ENCODE results near the gene PTPRA.
"Not testable (repeated sequence)": the region's sequence is repeated elsewhere in the genome, so short reads cannot be mapped to it uniquely, and the experiment has no call there.

The PTPRA gene

DNA sequence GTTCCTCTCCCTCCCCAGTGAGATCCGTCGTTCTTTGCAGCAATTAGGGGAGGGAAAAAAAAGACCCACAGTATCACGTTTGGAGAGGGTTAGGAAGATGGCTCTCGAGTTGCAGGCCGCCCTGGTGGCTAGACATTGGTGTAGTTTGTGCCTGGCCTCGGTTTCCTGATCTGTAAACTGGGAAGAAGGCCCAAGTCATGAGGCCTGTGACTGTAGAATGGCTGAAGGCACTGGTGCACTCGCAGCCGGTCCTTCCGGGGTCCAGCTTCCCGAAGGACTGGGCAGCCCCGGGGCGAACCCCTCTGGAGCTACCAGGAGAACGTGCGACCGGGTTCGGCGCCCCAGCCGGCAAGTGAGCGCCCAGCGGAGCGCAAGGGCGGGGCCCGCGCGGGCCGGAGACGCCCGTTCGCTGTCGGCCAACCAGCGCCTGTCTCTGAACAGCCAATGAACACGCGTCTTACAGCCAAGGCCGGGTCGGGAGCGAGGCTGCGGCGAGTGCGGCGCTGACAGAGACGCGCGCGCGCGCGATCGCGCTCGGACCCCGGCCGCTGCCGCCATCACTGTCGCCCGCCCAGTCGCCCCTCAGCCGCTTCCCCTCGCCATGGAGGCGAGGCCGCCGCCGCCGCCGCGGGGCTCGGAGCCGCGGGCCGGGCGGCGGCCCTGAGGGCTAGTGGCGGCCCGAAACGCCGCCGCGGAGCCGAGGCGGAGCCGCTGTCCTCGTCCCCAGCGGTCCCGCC lies at the start of gene PTPRA:
PTPRA (plus strand) TSS at position 472 of the 737 bp plus-strand sequence. CDS start 90,797 bp downstream, outside the sequence.
- peak; percentile 84 for DNase-seq (ENCODE audit: low read depth)

GRCh38 chr20:2825761-2826160 lies 47.5 kb upstream of the PTPRA start:
- DNase-seq (ENCODE audit: low read depth): no peak

DNA sequence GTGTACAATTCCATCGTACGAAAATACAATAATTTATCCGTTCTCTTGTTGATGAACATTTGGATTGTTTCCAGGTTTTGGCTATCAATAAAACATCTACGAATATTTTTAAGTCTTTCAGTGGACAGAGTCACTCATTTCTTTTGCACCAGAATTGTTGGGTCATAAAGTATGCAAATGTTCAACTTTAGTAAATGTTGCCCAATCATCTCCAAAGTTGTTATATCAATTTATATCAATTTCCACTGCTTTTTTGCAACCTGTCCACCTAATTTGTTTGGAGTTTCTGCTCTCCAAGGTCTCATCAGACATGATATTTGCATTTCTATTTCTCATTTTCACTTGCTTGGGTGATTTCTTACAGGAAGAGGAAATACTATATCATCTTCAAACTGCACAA lies 46.6 kb upstream of the PTPRA start:
- DNase-seq (ENCODE audit: low read depth): no peak

DNA sequence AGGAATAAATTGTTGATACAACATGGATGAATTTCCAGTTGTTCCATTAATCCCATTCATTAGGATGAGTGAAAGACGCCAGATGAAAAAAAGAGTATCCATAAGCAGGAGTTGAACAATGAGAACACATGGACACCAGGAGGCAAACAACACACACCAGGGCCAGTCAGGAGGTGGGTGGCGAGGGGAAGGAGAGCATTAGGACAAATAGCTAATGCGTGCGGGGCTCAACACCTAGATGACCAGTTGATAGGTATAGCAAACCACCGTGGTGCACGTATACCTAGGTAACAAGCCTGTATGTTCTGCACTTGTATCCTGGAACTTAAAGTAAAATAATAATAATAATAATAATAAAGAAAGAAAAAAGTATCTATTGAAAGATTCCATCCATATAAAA lies 43.9 kb upstream of the PTPRA start:
- DNase-seq (ENCODE audit: low read depth): no peak

- DNase-seq (ENCODE audit: low read depth): not testable (repeated sequence)
Observed at GRCh38 chr20:2831206-2831605, 42.1 kb upstream of the PTPRA start.

DNA sequence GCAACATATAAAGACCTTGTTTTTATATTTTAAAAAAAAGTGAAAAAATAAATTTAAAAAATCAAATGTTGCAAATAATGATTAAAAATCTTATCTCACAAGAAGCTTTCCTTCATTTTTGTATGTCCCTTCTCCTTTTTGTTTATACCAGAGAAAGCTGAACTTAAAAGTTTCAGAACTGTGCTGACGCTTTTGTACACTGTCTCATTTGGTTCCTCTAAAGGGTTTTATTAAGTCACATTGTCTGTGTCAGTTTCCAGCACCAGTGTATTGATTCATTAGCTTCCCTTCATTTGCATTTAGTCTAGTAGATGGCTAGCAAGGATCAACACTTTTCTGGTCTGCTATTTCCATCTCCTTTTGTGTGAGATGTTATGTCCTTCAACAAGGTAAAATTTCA lies 39.5 kb upstream of the PTPRA start:
- no peak for DNase-seq (ENCODE audit: low read depth)

GRCh38 chr20:2834401-2835110 lies 38.7 kb upstream of the PTPRA start:
- DNase-seq (ENCODE audit: low read depth): no peak

GRCh38 chr20:2835331-2835796 lies 37.9 kb upstream of the PTPRA start:
- no peak for DNase-seq (ENCODE audit: low read depth)

GRCh38 chr20:2836035-2836434 lies 37.2 kb upstream of the PTPRA start:
- no peak for DNase-seq (ENCODE audit: low read depth)

DNA sequence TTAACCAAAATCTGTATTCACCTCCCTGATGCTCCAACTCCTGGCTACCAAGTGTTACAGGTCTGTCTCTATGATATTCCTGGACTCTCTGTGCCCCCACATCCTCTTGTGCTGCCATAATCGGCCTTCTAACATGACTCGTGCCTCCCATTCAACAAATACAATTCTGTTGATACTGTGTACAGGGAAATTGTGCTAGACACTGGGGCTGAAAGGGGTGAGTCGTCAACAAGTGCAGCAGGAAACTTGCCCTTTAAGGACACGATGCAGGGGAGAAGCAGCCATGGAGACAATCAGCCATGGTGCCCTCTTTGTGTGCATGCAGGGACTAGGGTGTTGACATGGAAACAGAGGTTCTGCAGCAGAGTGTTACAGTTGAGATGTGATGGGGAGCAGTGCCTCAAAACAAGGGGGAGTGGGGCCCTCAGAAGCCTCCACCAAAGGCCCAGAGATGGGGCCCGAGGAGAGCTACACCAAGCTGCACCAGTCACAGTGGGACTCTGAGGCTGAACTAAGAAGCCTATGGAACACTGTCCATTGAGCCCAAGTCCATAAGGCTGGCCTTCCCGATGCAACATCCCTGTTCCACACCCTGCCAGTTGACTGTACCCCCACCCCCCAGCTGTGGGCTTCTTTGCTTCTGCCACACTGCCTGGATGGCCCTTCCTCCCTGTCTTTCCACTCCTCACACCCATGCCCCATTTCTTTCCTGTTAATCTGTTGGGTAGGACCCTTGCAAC lies 35.9 kb upstream of the PTPRA start:
- DNase-seq (ENCODE audit: low read depth): no peak

DNA sequence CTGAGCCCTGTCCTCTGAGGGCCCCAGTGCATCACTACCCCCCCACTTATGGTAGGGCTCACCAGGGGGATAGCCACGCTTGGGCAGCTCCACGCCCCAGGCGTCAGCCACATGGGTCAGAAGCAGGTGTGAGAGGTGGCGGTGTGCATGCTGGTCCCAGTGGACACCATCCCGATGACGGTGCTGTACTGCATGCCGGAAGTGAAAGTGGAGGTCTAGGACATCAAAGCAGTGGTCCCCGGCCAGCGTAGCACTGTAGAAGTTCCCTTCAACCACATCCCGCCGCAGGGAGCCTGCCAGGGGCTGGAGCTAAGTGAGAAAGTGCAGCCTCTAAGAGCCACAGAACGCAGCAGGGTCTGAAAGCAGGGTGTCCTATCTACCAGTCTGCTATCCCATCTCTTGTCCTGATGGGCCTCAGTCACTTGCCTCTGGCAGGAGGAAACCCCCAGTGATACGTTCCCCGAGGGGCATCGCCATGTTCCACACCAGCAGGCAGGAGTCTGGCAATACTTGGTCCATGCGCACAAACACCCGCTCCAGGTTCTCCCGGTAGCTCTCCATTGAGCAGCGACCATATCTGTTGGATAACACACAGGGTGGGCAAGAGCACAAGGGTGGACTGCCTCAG lies 35.0 kb upstream of the PTPRA start:
- no peak for DNase-seq (ENCODE audit: low read depth)

DNA sequence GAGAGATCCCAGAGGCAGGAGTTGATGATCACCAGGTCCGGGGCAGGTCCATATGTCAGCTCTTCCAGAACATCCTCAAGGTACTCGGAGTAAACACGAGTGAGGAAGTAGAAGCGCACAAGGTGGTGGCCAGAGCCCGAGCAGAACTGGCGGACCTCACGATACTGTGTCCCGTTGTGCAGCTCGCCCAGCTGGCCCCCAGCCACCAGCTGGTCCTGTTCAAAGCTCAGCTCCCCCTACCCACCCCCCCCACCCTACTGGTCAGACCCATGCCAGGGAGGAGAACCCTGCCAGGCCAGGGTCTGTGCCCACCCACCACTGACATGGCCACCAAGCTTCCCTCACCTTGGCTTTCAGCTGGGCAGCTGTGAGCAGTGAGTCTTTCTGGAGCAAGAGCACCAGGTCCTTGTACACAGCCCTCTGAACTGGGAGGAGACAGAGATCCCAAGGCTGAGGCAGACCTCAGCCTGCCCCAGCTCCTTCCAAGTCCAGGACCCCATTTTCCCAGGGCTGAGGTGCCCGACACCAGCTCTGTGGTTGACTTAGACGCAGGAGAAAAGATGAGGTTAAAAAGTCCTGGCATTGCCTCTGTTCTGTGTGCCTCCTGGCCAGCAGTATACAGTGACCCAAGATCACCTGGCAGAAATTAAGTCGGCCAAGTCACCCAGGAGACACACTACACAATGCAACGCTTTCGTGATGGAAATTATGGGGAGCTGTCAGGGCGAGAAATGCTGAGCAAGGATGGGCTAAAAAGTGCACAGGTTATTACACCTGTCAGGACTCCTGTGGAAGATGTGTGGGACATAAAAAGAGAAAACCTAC lies 34.2 kb upstream of the PTPRA start:
- DNase-seq (ENCODE audit: low read depth): no peak

DNA sequence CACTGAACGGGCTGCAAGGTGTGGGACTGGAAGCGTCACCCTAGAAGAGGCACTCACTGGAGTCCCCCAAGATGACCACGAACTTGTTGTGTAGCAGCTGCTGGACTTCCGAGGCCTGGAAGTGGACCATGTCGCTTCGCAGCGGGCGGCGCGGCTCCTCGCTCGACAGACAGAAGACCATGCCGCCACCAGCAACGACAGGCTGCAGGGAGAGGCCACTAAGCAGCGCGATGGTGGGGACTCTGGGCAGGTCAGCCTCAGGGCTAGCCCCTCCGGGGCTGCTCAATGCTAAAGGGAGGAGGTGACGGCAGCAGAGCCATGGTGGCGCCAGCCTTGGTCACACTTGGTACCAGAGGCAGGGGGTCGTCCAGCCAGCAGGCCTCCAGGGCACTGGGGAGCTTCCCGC lies 33.5 kb upstream of the PTPRA start:
- DNase-seq (ENCODE audit: low read depth): no peak

DNA sequence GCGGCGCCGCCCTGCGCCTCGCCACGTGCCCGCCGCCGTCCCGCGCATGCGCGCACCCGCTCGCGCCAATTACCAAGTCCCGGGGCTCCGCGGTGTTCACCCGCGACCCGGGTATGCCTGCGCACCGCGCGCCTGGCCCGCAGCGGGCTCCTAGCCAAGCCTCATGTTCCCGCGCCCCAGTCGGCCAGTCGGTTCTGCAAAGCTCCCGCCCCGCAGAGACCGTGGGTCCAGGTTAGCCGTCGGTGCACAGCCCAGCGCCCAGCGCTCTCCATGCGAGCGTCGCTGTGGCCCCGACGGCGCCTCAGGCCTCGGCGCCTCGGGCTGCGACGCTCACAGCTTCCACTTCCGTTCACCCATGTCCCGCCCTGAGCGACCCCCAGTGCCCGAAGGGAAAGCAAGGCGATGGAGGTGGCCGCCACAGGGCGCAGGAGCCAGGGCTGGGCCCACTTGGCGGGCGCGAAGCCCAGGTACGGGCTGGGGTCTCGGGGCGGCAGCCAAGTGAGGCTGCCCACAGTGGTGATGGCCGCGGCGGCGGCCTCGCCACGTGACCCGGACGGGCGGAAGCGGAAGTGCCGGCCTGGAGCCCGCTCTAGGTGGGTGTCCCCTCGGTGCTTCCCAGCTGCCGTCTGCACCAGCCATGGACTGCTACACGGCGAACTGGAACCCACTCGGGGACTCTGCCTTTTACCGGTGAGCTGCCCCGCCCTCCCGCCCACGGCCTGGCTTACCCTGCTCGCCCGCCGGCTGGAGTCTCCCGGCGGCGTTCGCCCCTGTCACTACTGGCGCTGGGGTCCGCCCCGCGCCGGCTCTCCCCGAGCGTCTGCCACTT lies 32.9 kb upstream of the PTPRA start, which contains the start of the genes PCED1A and VPS16:
PCED1A (minus strand) TSS at position 518 of the 829 bp plus-strand sequence. CDS start 743 bp downstream, outside the sequence.
VPS16 (plus strand) TSS at position 608 of the 829 bp plus-strand sequence; CDS start at position 638, 30 bp downstream.
- peak; percentile 73 for DNase-seq (ENCODE audit: low read depth)

DNA sequence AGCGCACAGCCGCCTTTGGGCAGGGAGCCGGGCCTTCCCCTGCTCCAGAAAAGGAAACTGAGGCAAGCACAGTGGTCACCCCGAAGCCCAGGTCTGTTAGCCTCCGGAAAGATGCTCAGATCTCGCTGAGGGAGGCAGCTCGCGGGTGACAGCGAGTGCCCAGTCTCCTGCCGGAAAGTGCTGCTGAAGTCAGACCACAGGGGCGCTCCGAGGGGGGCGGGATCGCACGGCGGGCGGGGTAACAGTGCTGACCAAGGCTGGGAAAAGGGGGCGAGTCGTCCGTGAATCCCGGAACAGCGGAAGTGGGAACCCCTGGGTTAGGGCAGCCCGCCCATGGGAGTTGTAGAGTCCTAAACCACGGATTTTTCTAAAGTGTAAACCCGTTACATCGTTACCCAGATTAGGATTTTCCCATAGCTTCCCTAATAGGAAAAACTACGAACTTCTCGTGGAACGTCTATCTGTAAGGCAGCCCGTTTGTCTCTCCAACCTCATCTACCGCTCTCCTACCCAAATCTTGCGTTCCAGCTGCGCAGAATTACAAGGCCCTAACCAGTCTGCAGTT lies 32.2 kb upstream of the PTPRA start:
- no peak for DNase-seq (ENCODE audit: low read depth)

DNA sequence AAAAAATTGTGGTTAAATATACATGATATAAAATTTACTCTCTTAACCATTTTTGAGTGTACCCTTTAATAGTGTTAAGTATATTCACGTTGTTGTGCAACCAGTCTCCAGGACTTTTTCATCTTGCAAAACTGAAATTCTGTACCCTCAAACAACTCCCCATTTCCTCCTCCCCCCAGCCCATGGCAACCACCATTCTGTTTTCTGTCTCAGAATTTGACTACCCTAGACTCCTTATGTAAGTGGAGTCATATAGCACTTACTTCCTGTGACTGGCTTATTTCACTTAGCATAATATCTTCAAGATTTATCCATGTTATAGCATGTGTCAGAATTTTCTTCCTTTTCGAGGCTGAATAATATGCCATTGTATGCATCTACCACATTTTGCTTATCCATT lies 27.7 kb upstream of the PTPRA start:
- DNase-seq (ENCODE audit: low read depth): no peak

DNA sequence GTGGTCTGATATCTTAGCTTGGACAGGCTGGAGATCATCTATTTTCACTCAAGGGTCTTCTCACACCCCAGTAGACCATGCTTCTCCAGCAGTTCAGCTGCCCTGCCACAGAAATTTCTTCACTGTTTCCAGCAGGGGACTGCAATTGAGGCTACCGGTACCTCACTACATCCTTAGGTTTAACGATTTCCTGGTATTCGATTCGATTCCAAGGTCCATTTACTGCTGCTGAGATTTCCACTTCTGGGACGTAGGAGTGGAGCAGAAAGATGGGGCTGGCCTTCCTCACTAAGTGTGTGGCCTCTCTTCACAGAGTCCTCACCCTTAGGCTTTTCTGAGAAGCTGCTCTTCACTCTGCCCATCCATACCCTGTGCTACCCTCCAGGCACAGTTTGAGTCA lies 26.6 kb upstream of the PTPRA start:
- DNase-seq (ENCODE audit: low read depth): no peak

- DNase-seq (ENCODE audit: low read depth): no peak
Observed at GRCh38 chr20:2847802-2848201, 25.5 kb upstream of the PTPRA start.

GRCh38 chr20:2849529-2849928 lies 23.8 kb upstream of the PTPRA start:
- no peak for DNase-seq (ENCODE audit: low read depth)

- DNase-seq (ENCODE audit: low read depth): no peak
Observed at GRCh38 chr20:2851086-2851485, 22.2 kb upstream of the PTPRA start.
